Natural killer cell (primary cell): ENCODE data around the gene ZDHHC14. TPM values are rescaled to one million over a fixed set of nuclear protein-coding genes. Genes with fewer than 3 reads are reported as not detected.
"Not testable (repeated sequence)": the region's sequence is repeated elsewhere in the genome, so short reads cannot be mapped to it uniquely, and the experiment has no call there.

ENCODE experiments used
- ATAC-seq, 3 donors: fragments of 150-1000 bp in 2 of 3; fragments of 200-7000 bp in 1 of 3; cut with Tn5 transposase; 1 replicate in 1 of 3; 2 replicates in 2 of 3; pipeline ENCODE4 v1.10.0; 2021; ENCODE audit warnings: mild to moderate bottlenecking in 2 of 3, moderate library complexity in 2 of 3
- DNase-seq, 2 donors: peaks; one replicate each; pipeline versions ENCODE4 v3.0.0 to v3.0.0-alpha.2; 2013 to 2021; ENCODE audit warnings: mixed read lengths in 1 of 2
- H3K27ac ChIP-seq: one replicate; pipeline ENCODE4 v1.5.1; 2013; ENCODE audit warnings: mild to moderate bottlenecking, low read length
- H3K27me3 ChIP-seq: one replicate; pipeline ENCODE4 v1.6.1; 2013; ENCODE audit warnings: low read length; ENCODE audit not compliant: control insufficient read depth, insufficient read depth
- H3K36me3 ChIP-seq: one replicate; pipeline ENCODE4 v1.6.1; 2013; ENCODE audit warnings: low read length; ENCODE audit not compliant: control insufficient read depth, insufficient read depth
- H3K4me1 ChIP-seq: one replicate; pipeline ENCODE4 v1.6.1; 2013; ENCODE audit warnings: low read length; ENCODE audit not compliant: control insufficient read depth, insufficient read depth
- H3K4me3 ChIP-seq: one replicate; pipeline ENCODE4 v1.5.1; 2013; ENCODE audit warnings: low read length
- H3K9me3 ChIP-seq: one replicate; pipeline ENCODE4 v1.6.1; 2013; ENCODE audit warnings: low read length; ENCODE audit not compliant: control insufficient read depth, insufficient read depth
- H3K27ac Mint-ChIP-seq, 2 donors: one replicate each; pipeline ENCODE4 v1.8.0; 2022; ENCODE audit warnings: mild to moderate bottlenecking in 2 of 2, mixed read lengths in 2 of 2, moderate library complexity in 1 of 2
- H3K27me3 Mint-ChIP-seq, 2 donors: one replicate each; pipeline ENCODE4 v1.8.0; 2022; ENCODE audit warnings: low read depth in 2 of 2, mixed read lengths in 2 of 2
- H3K36me3 Mint-ChIP-seq: one replicate; pipeline ENCODE4 v1.8.0; 2022; ENCODE audit warnings: mixed read lengths
- H3K4me1 Mint-ChIP-seq, 2 donors: one replicate each; pipeline ENCODE4 v1.8.0; 2022; ENCODE audit warnings: mixed read lengths in 2 of 2
- H3K4me3 Mint-ChIP-seq: one replicate; pipeline ENCODE4 v1.8.0; 2022; ENCODE audit warnings: mild to moderate bottlenecking, moderate library complexity, mixed read lengths
- H3K9me3 Mint-ChIP-seq, 2 donors: one replicate each; pipeline ENCODE4 v1.8.0; 2022; ENCODE audit warnings: mixed read lengths in 2 of 2
- WGBS: methylation state at CpG from one replicate; pipeline ENCODE4 v1.1.7; 2013; ENCODE audit warnings: missing lambda C conversion rate; ENCODE audit not compliant: insufficient coverage; 5-methylcytosine and 5-hydroxymethylcytosine counted together
- intact Hi-C: fragments of 100-400 bp; cut with micrococcal nuclease; formaldehyde crosslinking; loops from one replicate; pipeline ENCODE4 v1.14.2; 2022
- total RNA-seq, 4 donors: library from RNA; stranded (reverse); fragments of 120-200 nt in 1 of 4; gene quantifications; one replicate each; pipeline versions ENCODE4 v1.2.3 to v1.2.4, GENCODE V29; 2013 to 2022
- TF ChIP-seq, protein P1 (sequence below): fragments of 200-600 bp; IDR thresholded peaks from one replicate; pipeline ENCODE4 v1.8.0; 2022; ENCODE audit warnings: antibody characterized with exemption

Gene ZDHHC14
- total RNA-seq, 3 donors from 2014 or later (not counting 1 experiment from before 2014, with no cell fraction given), result 6.7 to 11.3 (median 10.6) TPM

DNA sequence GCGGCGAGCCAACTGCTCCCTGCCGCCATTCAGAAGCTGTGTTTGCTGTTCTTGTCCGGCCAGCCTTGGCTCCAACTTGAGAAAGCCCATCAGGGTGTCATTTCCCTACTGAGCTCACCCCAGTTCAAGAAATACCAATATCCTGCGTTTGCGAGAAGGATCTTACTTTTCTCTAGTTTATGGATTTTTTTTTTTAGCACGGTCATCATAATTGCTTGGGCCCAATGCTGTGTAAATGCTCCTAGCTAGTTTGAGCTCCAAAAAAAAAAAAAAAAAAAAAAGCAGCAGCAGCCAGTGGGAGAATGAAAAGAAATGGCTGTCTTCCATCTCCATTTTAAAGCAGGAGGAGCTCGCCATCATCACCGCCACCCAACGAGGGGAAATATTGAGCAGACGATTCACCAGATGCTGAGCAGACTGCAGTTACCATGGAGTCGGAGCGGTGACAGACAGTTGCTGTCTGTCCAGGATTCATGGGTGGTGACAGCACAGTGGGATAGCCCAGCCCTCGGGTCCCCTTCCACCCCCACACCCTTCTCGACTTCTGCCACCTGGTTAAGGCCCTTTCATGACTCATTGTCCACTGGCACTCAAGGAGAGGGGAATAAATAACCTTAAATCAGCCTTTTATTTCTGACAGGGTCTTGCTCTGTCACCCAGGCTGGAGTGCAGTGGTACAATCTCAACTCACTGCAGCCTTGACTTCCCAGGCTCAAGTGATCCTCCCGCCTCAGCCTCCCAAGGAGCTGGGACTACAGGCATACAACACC is 309.6 kb downstream of the ZDHHC14 start:
- DNase-seq, result no peak

DNA sequence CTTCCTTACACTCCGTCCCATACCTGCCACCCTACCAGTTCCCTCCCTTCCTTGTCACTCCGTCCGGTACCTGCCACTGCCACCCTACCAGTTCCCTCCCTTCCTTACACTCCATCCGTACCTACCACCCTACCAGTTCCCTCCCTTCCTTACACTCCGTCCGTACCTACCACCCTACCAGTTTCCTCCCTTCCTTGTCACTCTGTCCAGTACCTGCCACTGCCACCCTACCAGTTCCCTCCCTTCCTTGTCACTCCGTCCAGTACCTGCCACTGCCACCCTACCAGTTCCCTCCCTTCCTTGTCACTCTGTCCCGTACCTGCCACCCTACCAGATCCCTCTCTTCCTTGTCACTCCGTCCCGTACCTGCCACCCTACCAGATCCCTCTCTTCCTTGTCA is 310.6 kb downstream of the ZDHHC14 start:
- ATAC-seq, H3K27me3 ChIP-seq, H3K4me3 Mint-ChIP-seq, H3K9me3 Mint-ChIP-seq, H3K4me1 ChIP-seq, H3K9me3 ChIP-seq, H3K36me3 ChIP-seq, H3K4me1 Mint-ChIP-seq, DNase-seq, H3K27ac ChIP-seq, H3K27ac Mint-ChIP-seq, intact Hi-C loops, H3K36me3 Mint-ChIP-seq, H3K4me3 ChIP-seq: not testable (repeated sequence)
- 88% methylated on average over 10 of the region's 10 CpGs for WGBS
- H3K27me3 Mint-ChIP-seq, result peaks cover 11 to 13% of the 10 kb centered on the region in 2 donors

More for the DNA sequence above, 309.6 kb downstream of the ZDHHC14 start:
- no peak overlapping the region for H3K27ac ChIP-seq
- intact Hi-C loops, result no loop called here
- WGBS, result 97% methylated on average over 15 of the region's 16 CpGs
- no peaks in the 10 kb centered on the region for H3K9me3 ChIP-seq
- H3K27me3 ChIP-seq, result no peaks in the 10 kb centered on the region
- no peaks in the 10 kb centered on the region for H3K4me1 ChIP-seq
- H3K4me3 Mint-ChIP-seq, result no peak overlapping the region
- no peaks in the 10 kb centered on the region for H3K36me3 ChIP-seq
- no peak overlapping the region for H3K4me3 ChIP-seq
- no peaks in the 10 kb centered on the region for H3K4me1 Mint-ChIP-seq
- H3K27me3 Mint-ChIP-seq, result peaks cover 11 to 17% of the 10 kb centered on the region in 2 donors
- H3K9me3 Mint-ChIP-seq, result no peaks in the 10 kb centered on the region
- no peaks in the 10 kb centered on the region for H3K36me3 Mint-ChIP-seq
- no peak for ATAC-seq
- TF ChIP-seq, protein P1, sequence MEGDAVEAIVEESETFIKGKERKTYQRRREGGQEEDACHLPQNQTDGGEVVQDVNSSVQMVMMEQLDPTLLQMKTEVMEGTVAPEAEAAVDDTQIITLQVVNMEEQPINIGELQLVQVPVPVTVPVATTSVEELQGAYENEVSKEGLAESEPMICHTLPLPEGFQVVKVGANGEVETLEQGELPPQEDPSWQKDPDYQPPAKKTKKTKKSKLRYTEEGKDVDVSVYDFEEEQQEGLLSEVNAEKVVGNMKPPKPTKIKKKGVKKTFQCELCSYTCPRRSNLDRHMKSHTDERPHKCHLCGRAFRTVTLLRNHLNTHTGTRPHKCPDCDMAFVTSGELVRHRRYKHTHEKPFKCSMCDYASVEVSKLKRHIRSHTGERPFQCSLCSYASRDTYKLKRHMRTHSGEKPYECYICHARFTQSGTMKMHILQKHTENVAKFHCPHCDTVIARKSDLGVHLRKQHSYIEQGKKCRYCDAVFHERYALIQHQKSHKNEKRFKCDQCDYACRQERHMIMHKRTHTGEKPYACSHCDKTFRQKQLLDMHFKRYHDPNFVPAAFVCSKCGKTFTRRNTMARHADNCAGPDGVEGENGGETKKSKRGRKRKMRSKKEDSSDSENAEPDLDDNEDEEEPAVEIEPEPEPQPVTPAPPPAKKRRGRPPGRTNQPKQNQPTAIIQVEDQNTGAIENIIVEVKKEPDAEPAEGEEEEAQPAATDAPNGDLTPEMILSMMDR, result no peak
- H3K27ac Mint-ChIP-seq, result no peak overlapping the region

DNA sequence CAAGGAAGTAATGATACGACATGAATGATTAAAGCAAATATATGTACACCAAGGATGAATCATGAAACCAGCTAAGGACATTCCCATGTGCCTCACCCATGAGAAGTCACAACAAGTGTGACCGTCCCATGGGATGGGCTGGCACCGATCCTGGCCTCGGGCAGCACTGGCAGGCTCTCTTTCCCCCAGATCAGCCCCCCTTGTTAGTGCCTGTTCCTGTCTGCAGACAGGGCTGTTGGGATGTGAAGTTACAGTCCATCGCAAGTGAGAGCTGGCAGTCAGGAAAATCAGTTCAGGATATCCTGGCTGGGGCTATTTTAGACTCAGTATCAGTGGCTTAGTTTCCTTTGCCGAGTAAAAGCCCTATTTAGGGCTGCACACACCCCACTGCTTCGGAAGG is 312.9 kb downstream of the ZDHHC14 start:
- TF ChIP-seq, protein P1, result no peak
- Histone ChIP-seq H3K27ac (no peak overlapping the region), H3K27me3 (no peaks in the 10 kb centered on the region), H3K4me3 (no peak overlapping the region), H3K9me3 (no peaks in the 10 kb centered on the region), H3K4me1 (no peaks in the 10 kb centered on the region), H3K36me3 (no peaks in the 10 kb centered on the region)
- intact Hi-C loops, result no loop called here
- WGBS, result 69% methylated on average over 7 of the region's 7 CpGs
- no peak for ATAC-seq
- Mint-ChIP-seq H3K4me3 (no peak overlapping the region), H3K27ac (no peak overlapping the region), H3K27me3 (peaks cover 20 to 21% of the 10 kb centered on the region in 2 donors), H3K36me3 (no peaks in the 10 kb centered on the region), H3K4me1 (no peaks in the 10 kb centered on the region), H3K9me3 (no peaks in the 10 kb centered on the region)
- no peak for DNase-seq

DNA sequence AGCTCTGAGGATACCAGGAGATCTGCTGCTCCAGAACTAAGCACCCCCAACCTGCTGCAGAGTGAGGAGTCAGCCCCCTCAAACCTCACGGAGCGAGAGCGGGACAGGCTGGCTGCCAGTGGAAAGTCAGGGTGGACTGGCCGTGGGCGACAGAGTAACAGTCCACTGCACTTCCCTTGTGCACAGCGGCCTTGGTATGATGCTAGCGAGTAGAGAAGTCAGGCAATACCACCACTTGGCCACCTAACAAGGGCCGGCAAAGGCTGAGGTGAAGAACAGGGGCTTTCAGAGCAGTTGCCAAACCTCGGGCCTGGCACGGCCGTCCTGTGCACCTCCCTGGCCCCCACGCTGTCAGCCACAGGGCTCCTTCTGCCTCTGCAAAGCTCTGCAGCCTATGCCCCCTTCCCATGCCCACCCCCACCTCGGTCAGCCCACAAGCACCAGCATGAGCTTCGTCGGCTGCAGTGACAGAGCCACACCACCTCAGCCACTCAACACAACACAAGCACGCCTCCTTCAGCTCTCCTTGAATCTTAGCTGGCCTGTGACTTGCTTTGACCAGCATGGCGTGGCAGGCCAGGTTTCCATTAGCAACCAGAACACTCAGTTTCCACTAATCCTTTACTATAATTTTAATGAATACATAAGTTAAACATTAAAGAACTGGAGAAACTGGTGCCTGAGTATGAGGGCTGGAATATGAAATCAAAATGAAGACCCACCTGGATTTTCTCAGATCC is 314.5 kb downstream of the ZDHHC14 start:
- Histone ChIP-seq H3K4me1 (no peaks in the 10 kb centered on the region), H3K9me3 (no peaks in the 10 kb centered on the region), H3K4me3 (no peak overlapping the region), H3K27ac (no peak overlapping the region), H3K27me3 (no peaks in the 10 kb centered on the region), H3K36me3 (no peaks in the 10 kb centered on the region)
- DNase-seq, result no peak
- 87% methylated on average over 16 of the region's 17 CpGs for WGBS
- Mint-ChIP-seq H3K9me3 (no peaks in the 10 kb centered on the region), H3K27ac (no peak overlapping the region), H3K4me3 (no peak overlapping the region), H3K36me3 (no peaks in the 10 kb centered on the region), H3K4me1 (no peaks in the 10 kb centered on the region), H3K27me3 (peaks cover 15 to 26% of the 10 kb centered on the region in 2 donors)
- TF ChIP-seq, protein P1, result no peak
- intact Hi-C loops, result no loop called here
- no peak for ATAC-seq
